Stimulated activated CD4-positive, alpha-beta T cell treated with anti-CD3 and anti-CD28 coated beads, Interleukin-15, amount 100 ng/mL, for 48 hours (primary cell): ENCODE data around the gene C1orf226.
"Not testable (repeated sequence)": the region's sequence is repeated elsewhere in the genome, so short reads cannot be mapped to it uniquely, and the experiment has no call there.

Source experiments
- DNase-seq, 2 donors: peaks; one replicate each; pipeline ENCODE4 v3.0.0-alpha.2; 2020; ENCODE audit warnings: low read depth in 2 of 2

Gene C1orf226

GRCh38 chr1:162405800-162406199 is 24.3 kb downstream of the C1orf226 start:
- DNase-seq: no peak

- DNase-seq: no peak
Measured at GRCh38 chr1:162406811-162407210, 25.3 kb downstream of the C1orf226 start.

- DNase-seq: no peak
Measured at GRCh38 chr1:162407539-162407938, 26.0 kb downstream of the C1orf226 start.

- no peak for DNase-seq
Measured at GRCh38 chr1:162412002-162412401, 30.5 kb downstream of the C1orf226 start, which contains the start of gene SH2D1B. Gene SH2D1B (minus strand): TSS chr1:162412136. CDS start chr1:162412016, 120 bp downstream.

DNA sequence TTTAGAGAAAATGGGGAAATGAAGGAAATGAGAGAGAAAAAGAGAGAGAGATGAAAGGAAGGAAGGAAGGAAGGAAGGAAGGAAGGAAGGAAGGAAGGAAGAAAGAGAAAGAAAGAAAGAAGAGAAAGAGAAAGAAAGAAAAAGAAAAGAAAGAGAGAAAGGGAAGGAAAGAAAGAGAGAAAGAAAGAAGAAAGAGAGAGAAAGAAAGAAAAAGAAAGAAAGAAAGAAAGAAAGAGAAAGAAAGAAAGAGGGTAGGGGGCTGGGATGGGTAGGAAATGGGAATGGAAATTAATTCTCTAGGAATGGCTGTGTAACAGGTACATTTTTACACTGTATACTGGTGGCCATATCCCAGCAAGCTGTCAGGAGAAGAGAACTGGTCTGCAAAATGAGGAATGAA is 34.7 kb downstream of the C1orf226 start:
- no peak for DNase-seq

DNA sequence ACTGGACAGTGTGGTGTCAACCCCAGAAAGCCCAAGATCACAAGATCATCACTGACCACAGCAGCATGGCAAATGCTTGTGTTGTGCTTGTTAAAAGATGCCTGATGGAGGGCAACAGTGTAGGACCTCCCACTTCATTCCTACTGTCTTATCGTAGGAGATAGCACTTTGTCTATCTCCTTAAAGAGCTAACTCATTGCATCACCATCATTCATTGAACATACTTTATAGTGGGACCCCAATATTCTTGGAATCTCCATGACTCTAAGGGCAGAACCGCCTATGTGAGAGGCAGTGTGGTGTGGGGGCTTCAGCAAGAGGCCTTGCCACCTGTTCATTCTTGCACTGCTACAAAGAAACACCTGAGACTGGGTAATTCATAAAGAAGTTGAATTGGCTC is 35.4 kb downstream of the C1orf226 start:
- no peak for DNase-seq

GRCh38 chr1:162417650-162418049 is 36.1 kb downstream of the C1orf226 start:
- no peak for DNase-seq

GRCh38 chr1:162418584-162418983 is 37.1 kb downstream of the C1orf226 start:
- DNase-seq: not testable (repeated sequence)

- DNase-seq: not testable (repeated sequence)
Measured at GRCh38 chr1:162419450-162419931, 38.0 kb downstream of the C1orf226 start.

- no peak for DNase-seq
Measured at GRCh38 chr1:162420120-162420519, 38.6 kb downstream of the C1orf226 start.

GRCh38 chr1:162421258-162422164 is 40.0 kb downstream of the C1orf226 start:
- DNase-seq: no peak

DNA sequence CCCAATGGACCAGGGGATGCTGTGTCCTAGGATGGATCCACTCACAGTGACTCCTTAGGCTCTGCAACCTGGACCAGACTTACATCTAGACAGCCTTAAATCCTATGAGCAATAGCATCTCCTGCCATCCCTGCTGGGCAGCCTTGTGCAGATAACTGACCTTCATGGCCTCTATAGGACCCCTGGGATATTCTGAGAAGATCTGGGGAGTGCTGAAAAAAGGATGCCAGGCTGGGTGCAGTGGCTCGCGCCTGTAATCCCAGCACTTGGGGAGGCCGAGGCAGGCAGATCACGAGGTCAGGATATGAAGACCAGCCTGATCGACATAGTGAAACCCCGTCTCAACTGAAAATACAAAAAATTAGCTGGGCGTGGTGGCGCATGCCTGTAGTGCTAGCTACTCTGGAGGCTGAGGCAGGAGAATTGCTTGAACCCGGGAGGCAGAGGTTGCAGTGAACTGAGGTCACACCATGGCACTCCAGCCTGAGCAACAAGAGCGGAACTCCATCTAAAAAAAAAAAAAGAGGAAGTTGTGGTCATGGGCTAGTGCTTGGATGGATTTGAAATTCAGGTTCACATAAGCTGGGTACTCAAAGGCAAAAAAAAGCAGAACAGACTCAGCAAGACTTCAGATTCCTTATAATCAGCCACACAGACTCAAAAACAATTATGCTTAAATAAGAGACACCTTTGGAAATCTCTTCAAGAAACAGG is 41.3 kb downstream of the C1orf226 start:
- no peak for DNase-seq

DNA sequence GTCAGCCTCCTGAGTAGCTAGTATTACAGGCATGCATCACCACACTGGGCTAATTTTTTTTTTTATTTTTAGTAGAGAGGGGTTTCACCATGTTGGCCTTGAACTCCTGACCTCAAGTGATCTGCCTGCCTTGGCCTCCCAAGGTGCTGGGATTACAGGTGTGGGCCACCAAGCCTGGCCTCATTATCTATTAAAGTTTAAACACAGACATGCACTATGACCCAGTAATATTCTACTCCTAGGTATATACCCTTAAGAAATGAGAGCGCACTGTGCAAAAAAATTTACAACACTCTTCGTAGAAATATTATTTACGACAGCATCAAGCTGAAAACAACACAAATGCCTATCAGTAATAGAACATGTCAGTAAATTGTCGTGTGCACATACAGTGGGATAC is 49.1 kb downstream of the C1orf226 start:
- no peak for DNase-seq

DNA sequence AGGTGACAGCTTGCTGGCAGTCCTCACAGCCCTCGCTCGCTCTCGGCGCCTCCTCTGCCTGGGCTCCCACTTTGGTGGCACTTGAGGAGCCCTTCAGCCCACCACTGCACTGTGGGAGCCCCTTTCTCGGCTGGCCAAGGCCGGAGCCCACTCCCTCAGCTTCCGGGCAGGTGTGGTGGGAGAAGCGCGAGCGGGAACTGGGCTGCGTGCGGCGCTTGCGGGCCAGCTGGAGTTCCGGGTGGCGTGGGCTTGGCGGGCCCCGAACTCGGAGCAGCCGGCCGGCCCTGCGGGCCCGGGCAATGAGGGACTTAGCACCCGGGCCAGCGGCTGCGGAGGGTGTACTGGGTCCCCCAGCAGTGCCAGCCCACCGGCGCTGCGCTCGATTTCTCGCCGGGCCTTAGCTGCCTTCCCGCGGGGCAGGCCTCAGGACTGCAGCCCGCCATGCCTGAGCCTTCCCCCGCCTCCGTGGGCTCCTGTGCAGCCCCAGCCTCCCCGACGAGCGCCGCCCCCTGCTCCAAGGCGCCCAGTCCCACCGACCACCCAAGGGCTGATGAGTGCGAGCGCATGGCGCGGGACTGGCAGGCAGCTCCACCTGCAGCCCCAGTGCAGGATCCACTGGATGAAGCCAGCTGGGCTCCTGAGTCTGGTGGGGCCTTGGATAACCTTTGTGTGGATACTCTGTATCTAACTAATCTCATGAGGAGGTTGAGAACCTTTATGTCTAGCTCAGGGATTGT is 51.6 kb downstream of the C1orf226 start:
- not testable (repeated sequence) for DNase-seq
